Fibroblast of the aortic adventitia (primary cell): ENCODE measurements around the gene ABL2. TPM values are rescaled to one million over a fixed set of nuclear protein-coding genes. Genes with fewer than 3 reads are reported as not detected.

Source experiments
- DNase-seq: peaks from one replicate; pipeline ENCODE4 v3.0.0-alpha.2; 2010; ENCODE audit warnings: low read depth
- H3K4me3 ChIP-seq: 2 replicates; pipeline ENCODE4 v1.5.1; 2011; ENCODE audit warnings: low read depth, mild to moderate bottlenecking, control low read depth, low read length, moderate library complexity
- total RNA-seq: library from RNA; depleted of rRNA; stranded (reverse); fragments of >200 nt; gene quantifications from 2 replicates; pipeline ENCODE4 v1.2.3, GENCODE V29; 2012; ENCODE audit warnings: low replicate concordance
- TF ChIP-seq, protein P1 (sequence below): IDR thresholded peaks from 2 replicates; pipeline ENCODE4 v1.5.1; 2011; ENCODE audit warnings: mild to moderate bottlenecking, low read length, control low read depth, inconsistent platforms; ENCODE audit not compliant: insufficient read depth

Gene ABL2
- total RNA-seq, 1 donor = 67.2 TPM

DNA sequence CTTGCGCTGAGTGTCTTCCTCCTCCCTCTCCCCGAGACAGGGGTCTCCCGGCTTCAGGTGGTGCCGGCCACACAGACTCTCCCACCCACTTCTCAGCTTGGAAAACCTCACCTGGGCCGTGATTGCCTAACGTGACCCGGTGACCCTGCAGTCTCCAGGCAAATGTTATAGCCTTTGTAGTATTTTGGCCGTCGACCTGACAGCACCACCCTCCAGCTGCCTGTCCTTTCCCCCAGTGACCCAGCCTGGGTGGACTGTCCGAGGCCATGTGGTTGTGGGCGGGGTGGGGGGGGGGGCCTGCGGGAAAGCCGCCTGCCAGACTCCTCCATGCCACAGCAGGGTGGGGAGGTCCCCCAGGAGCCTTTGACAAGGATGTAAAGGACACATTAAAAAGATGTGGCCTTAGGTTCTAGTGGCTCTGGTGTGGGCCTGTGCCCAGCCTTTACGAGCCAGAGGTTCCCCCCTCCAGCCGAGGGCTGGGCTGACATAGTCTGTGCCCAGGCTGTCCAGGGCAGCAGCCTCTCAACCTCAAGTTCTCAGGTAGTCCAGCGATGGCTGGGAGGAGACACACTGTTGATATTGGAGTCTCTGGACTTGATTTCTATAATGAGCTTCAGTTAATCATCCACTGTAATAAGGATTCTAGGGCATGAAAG lies 139.5 kb downstream of the ABL2 start:
- TF ChIP-seq, protein P1, sequence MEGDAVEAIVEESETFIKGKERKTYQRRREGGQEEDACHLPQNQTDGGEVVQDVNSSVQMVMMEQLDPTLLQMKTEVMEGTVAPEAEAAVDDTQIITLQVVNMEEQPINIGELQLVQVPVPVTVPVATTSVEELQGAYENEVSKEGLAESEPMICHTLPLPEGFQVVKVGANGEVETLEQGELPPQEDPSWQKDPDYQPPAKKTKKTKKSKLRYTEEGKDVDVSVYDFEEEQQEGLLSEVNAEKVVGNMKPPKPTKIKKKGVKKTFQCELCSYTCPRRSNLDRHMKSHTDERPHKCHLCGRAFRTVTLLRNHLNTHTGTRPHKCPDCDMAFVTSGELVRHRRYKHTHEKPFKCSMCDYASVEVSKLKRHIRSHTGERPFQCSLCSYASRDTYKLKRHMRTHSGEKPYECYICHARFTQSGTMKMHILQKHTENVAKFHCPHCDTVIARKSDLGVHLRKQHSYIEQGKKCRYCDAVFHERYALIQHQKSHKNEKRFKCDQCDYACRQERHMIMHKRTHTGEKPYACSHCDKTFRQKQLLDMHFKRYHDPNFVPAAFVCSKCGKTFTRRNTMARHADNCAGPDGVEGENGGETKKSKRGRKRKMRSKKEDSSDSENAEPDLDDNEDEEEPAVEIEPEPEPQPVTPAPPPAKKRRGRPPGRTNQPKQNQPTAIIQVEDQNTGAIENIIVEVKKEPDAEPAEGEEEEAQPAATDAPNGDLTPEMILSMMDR = no peak
- no peak for DNase-seq
- no peak overlapping the region for H3K4me3 ChIP-seq

DNA sequence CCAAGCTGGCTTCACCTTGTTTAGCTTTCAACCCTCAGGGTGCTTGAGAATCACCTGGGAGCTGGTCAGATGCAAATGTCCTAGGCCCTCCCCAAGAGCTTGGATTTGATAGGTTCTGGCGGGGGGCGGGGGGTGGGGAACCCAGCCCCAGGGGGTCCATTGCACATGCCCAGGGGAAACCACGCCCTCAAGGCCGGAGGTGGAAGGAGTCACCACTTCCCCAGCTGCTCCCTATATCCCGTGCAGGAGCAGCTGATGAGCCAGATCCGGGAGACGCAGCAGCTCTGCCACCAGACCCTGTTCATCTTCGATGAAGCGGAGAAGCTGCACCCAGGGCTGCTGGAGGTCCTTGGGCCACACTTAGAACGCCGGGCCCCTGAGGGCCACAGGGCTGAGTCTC lies 141.8 kb downstream of the ABL2 start:
- no peak for DNase-seq
- H3K4me3 ChIP-seq = no peak overlapping the region
- TF ChIP-seq, protein P1 = no peak

GRCh38 chr1:179083533-179083932 lies 145.9 kb downstream of the ABL2 start:
- no peak overlapping the region for H3K4me3 ChIP-seq
- no peak for DNase-seq
- TF ChIP-seq, protein P1 = no peak

GRCh38 chr1:179082999-179083335 lies 146.5 kb downstream of the ABL2 start:
- peak; percentile 23 for DNase-seq
- TF ChIP-seq, protein P1 = no peak
- peak overlapping the region; percentile 69 for H3K4me3 ChIP-seq

DNA sequence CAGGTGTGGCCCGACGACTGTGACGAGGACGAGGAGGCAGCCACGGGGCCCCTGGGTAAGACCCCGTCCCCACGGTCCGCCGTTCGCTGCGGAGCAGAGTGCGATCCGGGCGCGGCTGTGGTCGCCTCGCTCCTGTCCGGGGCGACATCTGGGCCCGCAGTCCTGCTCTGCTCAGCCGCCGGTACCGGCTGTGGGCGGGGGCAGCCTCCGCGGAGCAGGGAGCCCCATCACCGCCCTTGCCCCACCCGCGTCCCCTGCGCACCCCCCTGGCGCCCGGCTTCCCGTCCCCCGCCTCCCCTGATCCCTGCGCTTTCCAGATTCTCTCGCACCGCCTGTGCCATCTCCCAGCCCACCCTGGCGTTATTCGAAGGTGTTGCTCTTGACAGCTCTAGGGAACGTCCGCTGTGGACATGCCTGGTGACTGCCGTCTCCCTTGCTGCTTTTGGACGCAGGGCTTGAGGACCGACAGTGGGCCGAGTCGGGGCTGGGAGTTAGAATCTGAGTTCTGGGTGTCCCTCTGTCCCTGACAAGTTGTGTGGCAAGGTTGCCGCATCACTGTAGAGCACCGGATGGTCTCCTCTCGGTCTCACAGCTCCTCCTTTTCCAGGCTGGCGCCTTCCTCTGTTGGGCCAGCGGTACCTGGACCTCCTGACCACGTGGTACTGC lies 147.0 kb downstream of the ABL2 start:
- TF ChIP-seq, protein P1 = no peak
- peak; percentile 24 for DNase-seq
- peak overlapping the region; percentile 69 for H3K4me3 ChIP-seq

GRCh38 chr1:179081687-179082332 lies 147.7 kb downstream of the ABL2 start, which contains the start of gene TOR3A:
TSS of gene TOR3A (plus strand) at chr1:179082070. CDS start at chr1:179082129, 59 bp downstream.
- DNase-seq = peak; percentile 84
- TF ChIP-seq, protein P1 = no peak
- H3K4me3 ChIP-seq = peak within 1 kb of the TSS; percentile 69
